Stimulated activated naive B cell treated with anti-CD40 and anti-IgM and Interleukin-4, amounts not matched to agents 10 μg/mL and 1 μg/mL and 100 μg/mL, for 72 hours (primary cell): ENCODE measurements around the gene DTNB.

Experiments
- ATAC-seq, 2 donors: fragments of 150-1000 bp; cut with Tn5 transposase; replicated peaks; 2 replicates each; pipeline ENCODE4 v1.10.0; 2021; ENCODE audit warnings: moderate library complexity in 1 of 2
- DNase-seq: peaks from one replicate; pipeline ENCODE4 v3.0.0; 2021
- H3K27ac Mint-ChIP-seq: one replicate; pipeline ENCODE4 v1.8.0; 2022; ENCODE audit warnings: mild to moderate bottlenecking, mixed read lengths
- H3K27me3 Mint-ChIP-seq, 2 donors: one replicate each; pipeline ENCODE4 v1.8.0; 2022; ENCODE audit warnings: mixed read lengths in 2 of 2
- H3K36me3 Mint-ChIP-seq, 2 donors: one replicate each; pipeline ENCODE4 v1.8.0; 2022; ENCODE audit warnings: mixed read lengths in 2 of 2, mild to moderate bottlenecking in 1 of 2
- H3K4me1 Mint-ChIP-seq, 2 donors: one replicate each; pipeline ENCODE4 v1.8.0; 2022; ENCODE audit warnings: mixed read lengths in 2 of 2, mild to moderate bottlenecking in 1 of 2
- H3K4me3 Mint-ChIP-seq, 2 donors: one replicate each; pipeline ENCODE4 v1.8.0; 2022; ENCODE audit warnings: mild to moderate bottlenecking in 2 of 2, mixed read lengths in 2 of 2, moderate library complexity in 1 of 2
- H3K9me3 Mint-ChIP-seq, 2 donors: one replicate each; pipeline ENCODE4 v1.8.0; 2022; ENCODE audit warnings: mixed read lengths in 2 of 2, mild to moderate bottlenecking in 1 of 2

DTNB gene

GRCh38 chr2:25467743-25468142 is 205.6 kb downstream of the DTNB start:
- no peaks in the 10 kb centered on the region for H3K27me3 Mint-ChIP-seq
- H3K27ac Mint-ChIP-seq: no peak overlapping the region
- no peak for ATAC-seq
- peaks cover 12 to 31% of the 10 kb centered on the region in 2 donors for H3K36me3 Mint-ChIP-seq
- peaks cover 0 to 3% of the 10 kb centered on the region in 2 donors for H3K4me1 Mint-ChIP-seq
- no peak for DNase-seq
- peaks cover 3 to 5% of the 10 kb centered on the region in 2 donors for H3K9me3 Mint-ChIP-seq
- H3K4me3 Mint-ChIP-seq: no peak overlapping the region

GRCh38 chr2:25462021-25462420 is 211.4 kb downstream of the DTNB start:
- ATAC-seq (no peak), DNase-seq (no peak)
- Mint-ChIP-seq H3K27me3 (no peaks in the 10 kb centered on the region), H3K4me3 (no peak overlapping the region), H3K27ac (no peak overlapping the region), H3K9me3 (peaks cover 3 to 5% of the 10 kb centered on the region in 2 donors), H3K4me1 (peaks cover 12% of the 10 kb centered on the region in 2 donors), H3K36me3 (peaks cover 9 to 29% of the 10 kb centered on the region in 2 donors)

DNA sequence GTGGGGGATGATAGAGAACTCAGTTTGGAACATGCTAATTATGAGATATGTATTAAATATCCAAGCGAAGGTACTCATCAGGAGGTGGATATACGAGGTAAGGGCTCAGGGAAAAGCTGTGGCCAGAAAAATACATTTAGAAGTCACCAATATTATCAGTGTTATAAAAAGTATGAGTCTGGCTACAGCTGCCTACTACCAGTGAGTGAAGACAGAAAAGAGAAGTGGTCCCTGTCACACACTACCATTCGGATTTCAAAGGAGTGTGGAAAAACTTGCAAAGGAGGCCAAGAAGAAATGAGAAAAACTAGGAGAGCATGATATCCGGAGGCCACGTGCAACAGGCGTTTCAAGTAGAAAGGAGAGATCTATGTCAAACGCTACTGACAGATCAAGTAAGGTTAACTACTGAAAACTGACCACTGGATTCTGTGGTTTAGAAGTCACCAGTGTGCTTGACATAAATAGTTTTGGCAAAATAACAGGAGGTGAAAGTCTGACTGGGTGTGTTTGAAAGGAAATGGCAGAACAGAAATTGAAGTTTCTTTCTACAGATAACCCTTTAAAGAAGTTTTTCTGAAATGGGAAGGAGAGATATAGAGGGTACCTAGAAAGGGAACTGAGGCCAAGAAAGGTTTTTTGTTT is 213.0 kb downstream of the DTNB start:
- H3K27me3 Mint-ChIP-seq: no peaks in the 10 kb centered on the region
- peaks cover 9 to 23% of the 10 kb centered on the region in 2 donors for H3K36me3 Mint-ChIP-seq
- ATAC-seq (no peak), DNase-seq (no peak)
- peaks cover 12% of the 10 kb centered on the region in 2 donors for H3K4me1 Mint-ChIP-seq
- H3K9me3 Mint-ChIP-seq: peaks cover 3 to 5% of the 10 kb centered on the region in 2 donors
- H3K4me3 Mint-ChIP-seq: no peak overlapping the region
- H3K27ac Mint-ChIP-seq: no peak overlapping the region

DNA sequence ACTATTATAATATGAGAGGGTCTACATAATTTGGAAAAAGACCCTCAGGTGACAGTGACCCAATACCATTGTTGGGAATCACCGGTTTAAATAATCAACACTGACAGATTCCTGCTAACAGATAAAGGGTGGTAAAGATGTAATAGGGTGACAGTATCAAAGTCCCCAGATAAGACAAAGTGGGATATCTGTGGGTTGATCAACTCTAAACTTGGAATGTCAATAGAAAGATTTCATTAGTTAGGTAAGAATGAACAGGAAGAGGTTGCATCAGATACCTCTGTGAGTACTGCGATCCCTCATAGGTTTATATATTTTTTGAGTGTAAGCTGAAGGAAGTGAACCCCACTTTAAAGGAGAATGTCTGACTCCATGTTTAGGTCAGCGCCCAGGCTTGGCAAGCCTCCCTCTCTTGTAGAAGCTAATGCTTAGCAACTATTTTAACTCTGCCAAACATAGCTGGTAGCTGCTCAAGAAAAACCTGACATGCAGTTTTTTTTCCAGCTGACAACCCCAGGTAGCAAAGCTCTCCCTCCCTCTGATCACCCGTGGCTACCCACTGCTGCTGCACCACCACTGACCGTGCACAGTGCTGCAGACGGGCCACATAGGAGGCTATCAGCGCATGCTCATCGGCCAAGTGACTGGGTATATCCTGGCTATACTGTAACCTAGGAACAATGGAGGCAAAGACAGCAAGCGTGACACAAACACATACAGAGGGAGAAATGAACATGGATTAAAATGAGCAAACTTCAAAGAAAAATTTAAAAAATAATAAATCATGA is 218.4 kb downstream of the DTNB start:
- no peak overlapping the region for H3K27ac Mint-ChIP-seq
- no peaks in the 10 kb centered on the region for H3K27me3 Mint-ChIP-seq
- H3K4me1 Mint-ChIP-seq: peaks cover 13 to 22% of the 10 kb centered on the region in 2 donors
- DNase-seq: no peak
- no peaks in the 10 kb centered on the region for H3K9me3 Mint-ChIP-seq
- no peak overlapping the region for H3K4me3 Mint-ChIP-seq
- H3K36me3 Mint-ChIP-seq: peaks cover 6 to 8% of the 10 kb centered on the region in 2 donors
- ATAC-seq: no peak

GRCh38 chr2:25453199-25453905 is 220.0 kb downstream of the DTNB start:
- no peaks in the 10 kb centered on the region for H3K27me3 Mint-ChIP-seq
- peak; percentile 97 to 98 for ATAC-seq
- peak overlapping the region; percentile 10 to 25 for H3K4me3 Mint-ChIP-seq
- peaks cover 11 to 18% of the 10 kb centered on the region in 2 donors for H3K4me1 Mint-ChIP-seq
- DNase-seq: no peak
- peaks cover 6 to 8% of the 10 kb centered on the region in 2 donors for H3K36me3 Mint-ChIP-seq
- peak overlapping the region; percentile 89 for H3K27ac Mint-ChIP-seq
- no peaks in the 10 kb centered on the region for H3K9me3 Mint-ChIP-seq

DNA sequence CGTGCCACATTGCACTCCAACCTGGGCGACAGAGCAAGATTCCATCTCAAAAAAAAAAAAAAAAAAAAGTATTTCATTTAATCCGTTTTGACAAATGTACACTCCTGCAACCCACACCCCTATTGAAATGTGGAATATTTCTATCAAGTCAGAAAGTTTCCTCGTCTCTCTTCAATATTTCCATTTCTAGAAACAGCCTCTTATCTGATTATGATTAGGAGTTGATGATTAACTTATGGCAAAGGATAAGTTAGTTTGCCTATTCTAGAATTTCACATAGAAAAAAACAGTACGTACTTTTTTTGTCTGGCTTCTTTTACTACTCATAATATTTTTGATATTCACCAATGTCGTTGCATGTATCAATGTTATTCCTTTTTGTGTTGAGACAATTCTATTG is 224.6 kb downstream of the DTNB start:
- Mint-ChIP-seq H3K36me3 (peaks cover 11 to 13% of the 10 kb centered on the region in 2 donors), H3K27ac (no peak overlapping the region), H3K27me3 (no peaks in the 10 kb centered on the region), H3K4me3 (no peak overlapping the region), H3K4me1 (peaks cover 21 to 33% of the 10 kb centered on the region in 2 donors), H3K9me3 (no peaks in the 10 kb centered on the region)
- DNase-seq (no peak), ATAC-seq (no peak)

GRCh38 chr2:25447018-25447417 is 226.4 kb downstream of the DTNB start:
- Mint-ChIP-seq H3K4me1 (peaks cover 13 to 23% of the 10 kb centered on the region in 2 donors), H3K27me3 (no peaks in the 10 kb centered on the region), H3K27ac (no peak overlapping the region), H3K4me3 (no peak overlapping the region), H3K36me3 (peaks cover 11 to 13% of the 10 kb centered on the region in 2 donors), H3K9me3 (no peaks in the 10 kb centered on the region)
- ATAC-seq (no peak), DNase-seq (no peak)

DNA sequence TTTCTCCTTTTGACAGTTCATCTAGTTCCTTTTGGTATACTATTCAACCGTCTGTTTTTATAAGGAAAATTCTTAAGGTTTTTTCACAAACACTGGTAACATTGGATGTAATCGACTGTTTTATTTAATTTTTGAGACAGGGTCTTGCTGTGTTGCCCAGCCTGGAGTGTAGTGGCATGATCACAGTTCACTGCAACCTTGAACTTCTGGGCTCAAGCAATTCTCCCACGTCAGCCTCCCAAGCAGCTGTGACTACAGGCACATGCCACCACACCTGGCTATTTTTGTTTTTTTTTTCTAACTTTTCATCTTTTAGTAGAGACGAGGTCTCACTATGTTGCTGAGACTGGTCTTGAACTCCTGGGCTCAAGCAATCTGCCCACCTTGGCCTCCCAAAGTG is 227.3 kb downstream of the DTNB start:
- H3K4me3 Mint-ChIP-seq: no peak overlapping the region
- peaks cover 7 to 9% of the 10 kb centered on the region in 2 donors for H3K36me3 Mint-ChIP-seq
- no peaks in the 10 kb centered on the region for H3K9me3 Mint-ChIP-seq
- peaks cover 12 to 17% of the 10 kb centered on the region in 2 donors for H3K4me1 Mint-ChIP-seq
- no peaks in the 10 kb centered on the region for H3K27me3 Mint-ChIP-seq
- no peak overlapping the region for H3K27ac Mint-ChIP-seq
- no peak for DNase-seq
- no peak for ATAC-seq

- H3K4me1 Mint-ChIP-seq: peaks cover 12 to 16% of the 10 kb centered on the region in 2 donors
- no peaks in the 10 kb centered on the region for H3K27me3 Mint-ChIP-seq
- no peak for ATAC-seq
- peaks cover 6 to 8% of the 10 kb centered on the region in 2 donors for H3K36me3 Mint-ChIP-seq
- no peak overlapping the region for H3K27ac Mint-ChIP-seq
- no peak overlapping the region for H3K4me3 Mint-ChIP-seq
- no peak for DNase-seq
- H3K9me3 Mint-ChIP-seq: no peaks in the 10 kb centered on the region
Observed at GRCh38 chr2:25445464-25445863, 227.9 kb downstream of the DTNB start.

DNA sequence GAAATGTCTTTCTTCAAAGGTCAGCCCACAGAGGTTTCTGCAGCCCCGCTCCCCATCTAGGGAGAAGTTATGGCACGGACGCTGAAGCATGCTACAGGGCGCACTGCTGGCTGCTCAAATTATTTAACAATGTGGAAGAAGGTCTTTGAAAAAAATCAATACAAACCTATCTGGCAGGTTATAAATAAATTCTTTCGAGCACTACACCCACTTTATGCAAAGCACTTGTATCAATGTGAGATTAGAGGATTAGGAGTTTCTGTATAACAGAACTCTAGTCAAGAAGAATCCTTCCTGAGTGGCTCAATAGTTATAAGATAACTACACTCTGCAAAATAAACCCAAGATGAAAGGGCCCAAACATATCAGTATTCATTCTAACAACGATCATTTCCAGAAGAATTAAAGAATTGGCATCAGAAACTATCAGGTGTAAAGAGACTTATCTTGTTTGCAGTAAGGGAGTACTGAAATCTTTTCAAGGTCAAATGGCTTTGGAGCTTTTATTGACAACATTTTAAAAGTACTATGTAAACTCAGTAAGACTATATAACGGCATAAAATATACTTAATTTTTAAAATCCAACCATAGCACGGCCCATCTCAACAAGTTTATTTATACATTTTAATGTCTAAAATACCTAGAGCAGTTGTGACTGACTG is 228.6 kb downstream of the DTNB start:
- H3K27ac Mint-ChIP-seq: no peak overlapping the region
- no peak for DNase-seq
- no peak for ATAC-seq
- no peaks in the 10 kb centered on the region for H3K9me3 Mint-ChIP-seq
- H3K27me3 Mint-ChIP-seq: no peaks in the 10 kb centered on the region
- peaks cover 12 to 16% of the 10 kb centered on the region in 2 donors for H3K4me1 Mint-ChIP-seq
- peaks cover 6 to 8% of the 10 kb centered on the region in 2 donors for H3K36me3 Mint-ChIP-seq
- H3K4me3 Mint-ChIP-seq: no peak overlapping the region

DNA sequence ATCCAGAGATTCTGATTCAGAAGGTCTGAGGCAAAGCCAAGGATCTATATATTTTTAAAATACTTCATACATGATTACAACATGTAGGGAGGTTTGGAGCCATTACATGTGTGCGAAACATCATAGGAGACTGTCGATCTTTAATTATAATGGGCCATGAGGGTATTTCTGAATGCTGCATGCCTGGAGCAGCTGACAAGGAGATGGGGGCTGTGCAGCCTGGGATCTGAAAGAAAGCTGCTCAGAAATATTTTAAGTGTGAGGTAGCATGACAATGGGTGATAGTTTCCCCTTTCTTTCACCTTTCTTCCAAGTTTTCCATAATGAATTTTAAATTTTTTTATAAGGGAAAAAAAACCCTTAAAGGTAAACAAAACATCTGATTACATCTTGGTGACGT is 229.6 kb downstream of the DTNB start:
- no peaks in the 10 kb centered on the region for H3K27me3 Mint-ChIP-seq
- no peak overlapping the region for H3K27ac Mint-ChIP-seq
- H3K4me3 Mint-ChIP-seq: no peak overlapping the region
- DNase-seq (no peak), ATAC-seq (no peak)
- peaks cover 6 to 10% of the 10 kb centered on the region in 2 donors for H3K36me3 Mint-ChIP-seq
- H3K4me1 Mint-ChIP-seq: peaks cover 12 to 16% of the 10 kb centered on the region in 2 donors
- no peaks in the 10 kb centered on the region for H3K9me3 Mint-ChIP-seq

DNA sequence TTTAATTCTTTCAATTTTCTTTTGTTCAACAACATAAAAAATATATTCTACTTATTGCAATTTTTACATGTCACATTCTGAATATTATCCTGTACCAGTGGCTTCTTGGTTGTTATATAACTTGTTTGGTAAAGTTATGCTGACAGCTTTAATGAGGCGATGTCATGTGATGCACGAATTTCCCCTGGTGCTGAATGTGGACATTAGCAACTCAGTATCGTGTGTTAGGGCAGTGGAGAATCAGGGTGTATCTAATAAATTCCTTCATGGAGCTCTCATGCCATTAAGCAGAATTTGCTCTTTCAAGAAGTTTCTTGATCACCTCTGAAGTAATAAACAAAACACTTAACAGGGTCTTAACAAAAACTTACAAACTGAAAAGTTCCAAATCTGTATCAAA is 232.0 kb downstream of the DTNB start:
- ATAC-seq (no peak), DNase-seq (no peak)
- no peaks in the 10 kb centered on the region for H3K9me3 Mint-ChIP-seq
- H3K36me3 Mint-ChIP-seq: peaks cover 6 to 15% of the 10 kb centered on the region in 2 donors
- no peaks in the 10 kb centered on the region for H3K27me3 Mint-ChIP-seq
- H3K4me3 Mint-ChIP-seq: no peak overlapping the region
- no peak overlapping the region for H3K27ac Mint-ChIP-seq
- H3K4me1 Mint-ChIP-seq: peaks cover 14 to 22% of the 10 kb centered on the region in 2 donors

DNA sequence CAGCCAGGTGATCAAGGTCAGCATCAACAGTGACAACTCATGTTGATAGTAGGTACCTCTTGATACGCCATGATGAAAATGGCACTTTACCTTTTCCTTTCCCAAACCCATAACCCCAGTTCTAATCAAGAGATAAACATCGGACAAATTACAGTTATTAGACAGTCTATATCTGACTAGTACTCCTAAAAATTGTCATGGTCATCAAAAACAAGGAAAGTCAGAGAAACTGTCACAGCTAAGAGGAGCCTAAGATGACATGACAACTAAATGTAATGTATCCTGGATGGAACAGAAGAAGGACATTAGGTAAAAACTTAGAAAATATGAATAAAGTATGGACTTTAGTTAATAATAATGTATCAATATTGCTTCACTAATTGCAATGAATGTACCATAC is 234.6 kb downstream of the DTNB start:
- peaks cover 0 to 2% of the 10 kb centered on the region in 2 donors for H3K9me3 Mint-ChIP-seq
- no peak overlapping the region for H3K27ac Mint-ChIP-seq
- no peak for ATAC-seq
- no peaks in the 10 kb centered on the region for H3K27me3 Mint-ChIP-seq
- no peak for DNase-seq
- no peak overlapping the region for H3K4me3 Mint-ChIP-seq
- peaks cover 10 to 13% of the 10 kb centered on the region in 2 donors for H3K4me1 Mint-ChIP-seq
- peaks cover 10 to 30% of the 10 kb centered on the region in 2 donors for H3K36me3 Mint-ChIP-seq
